Neural cell (in vitro differentiated cells): ENCODE results near the gene ITGA5. TPM values are rescaled to one million over a fixed set of nuclear protein-coding genes. Genes with fewer than 3 reads are reported as not detected.

ENCODE experiments used
- H2AFZ ChIP-seq: fragments of 200-600, 300-800 bp; sonication (generic), shearing (Covaris generic); 2 replicates; pipeline ENCODE4 v1.6.0; 2014; ENCODE audit warnings: low read depth, mild to moderate bottlenecking, antibody characterized with exemption, low read length, moderate library complexity
- H3F3A ChIP-seq: fragments of 200-600 bp; shearing (Covaris generic); 2 replicates; pipeline ENCODE4 v1.6.1; 2016; ENCODE audit warnings: mild to moderate bottlenecking, moderate library complexity, mixed read lengths, antibody characterized with exemption, low read length; ENCODE audit not compliant: insufficient read depth, poor library complexity, severe bottlenecking
- H3K27ac ChIP-seq: fragments of 200-600, 300-800 bp; sonication (generic), shearing (Covaris generic); 2 replicates; pipeline ENCODE4 v1.5.1; 2014; ENCODE audit warnings: mild to moderate bottlenecking, low read length, moderate library complexity
- H3K27me3 ChIP-seq: fragments of 300-800, 200-600 bp; sonication (generic), shearing (Covaris generic); 2 replicates; pipeline ENCODE4 v1.6.0; 2014; ENCODE audit warnings: mild to moderate bottlenecking, low read depth, low read length, moderate library complexity; ENCODE audit not compliant: insufficient read depth
- H3K36me3 ChIP-seq: fragments of 300-800, 200-600 bp; sonication (generic), shearing (Covaris generic); 2 replicates; pipeline ENCODE4 v1.5.1; 2014; ENCODE audit warnings: mild to moderate bottlenecking, antibody characterized with exemption, low read length, moderate library complexity; ENCODE audit not compliant: insufficient read depth
- H3K4me2 ChIP-seq: fragments of 300-800, 200-600 bp; sonication (generic), shearing (Covaris generic); 2 replicates; pipeline ENCODE4 v1.6.0; 2014; ENCODE audit warnings: mild to moderate bottlenecking, low read length
- H3K4me3 ChIP-seq: fragments of 300-800, 200-600 bp; sonication (generic), shearing (Covaris generic); 2 replicates; pipeline ENCODE4 v1.5.1; 2014; ENCODE audit warnings: mild to moderate bottlenecking, low read length, moderate library complexity
- H3K79me2 ChIP-seq: fragments of 200-600 bp; shearing (Covaris generic); replicated peaks from 2 replicates; pipeline ENCODE4 v1.6.0; 2014; ENCODE audit warnings: mild to moderate bottlenecking, low read length, moderate library complexity; ENCODE audit not compliant: insufficient read depth
- H3K9ac ChIP-seq: fragments of 300-800, 200-600 bp; sonication (generic), shearing (Covaris generic); 2 replicates; pipeline ENCODE4 v1.6.1; 2016; ENCODE audit warnings: mild to moderate bottlenecking, low read length, mixed read lengths
- H3K9me2 ChIP-seq: fragments of 200-600 bp; shearing (Covaris generic); 2 replicates; pipeline ENCODE4 v1.6.1; 2016; ENCODE audit warnings: mild to moderate bottlenecking, low read length, mixed read lengths; ENCODE audit not compliant: insufficient read depth
- H3K9me3 ChIP-seq: fragments of 200-600, 300-800 bp; sonication (generic), shearing (Covaris generic); 2 replicates; pipeline ENCODE4 v1.6.1; 2016; ENCODE audit warnings: mild to moderate bottlenecking, mixed run types, low read length, moderate library complexity, mixed read lengths
- H4K20me1 ChIP-seq: fragments of 200-600 bp; shearing (Covaris generic); 2 replicates; pipeline ENCODE4 v1.6.1; 2016; ENCODE audit warnings: mild to moderate bottlenecking, mixed run types; ENCODE audit not compliant: insufficient read depth
- EP300 ChIP-seq: fragments of 450-650 bp; conservative IDR thresholded peaks from 2 replicates; pipeline ENCODE4 v1.6.1; 2014; ENCODE audit warnings: antibody characterized with exemption, mild to moderate bottlenecking, moderate library complexity; ENCODE audit not compliant: poor library complexity, severe bottlenecking
- EZH2 ChIP-seq: fragments of 200-600, 300-800 bp; shearing (Covaris generic), sonication (generic); IDR thresholded peaks from 2 replicates; pipeline ENCODE4 v1.6.1; 2014; ENCODE audit warnings: antibody characterized with exemption, low read length, borderline replicate concordance, mild to moderate bottlenecking; ENCODE audit not compliant: insufficient read depth, poor library complexity, severe bottlenecking
- MXI1 ChIP-seq: fragments of 450-650 bp; conservative IDR thresholded peaks from 2 replicates; pipeline ENCODE4 v1.6.1; 2014; ENCODE audit warnings: antibody characterized with exemption, mild to moderate bottlenecking; ENCODE audit not compliant: poor library complexity, severe bottlenecking
- POLR2AphosphoS5 ChIP-seq: IDR thresholded peaks from 2 replicates; pipeline ENCODE4 v1.6.1; 2012
- RAD21 ChIP-seq: fragments of 450-650 bp; conservative IDR thresholded peaks from 2 replicates; pipeline ENCODE4 v1.6.1; 2014; ENCODE audit warnings: antibody characterized with exemption, mild to moderate bottlenecking, moderate library complexity
- SMC3 ChIP-seq: fragments of 450-650 bp; conservative IDR thresholded peaks from 2 replicates; pipeline ENCODE4 v1.6.1; 2014; ENCODE audit warnings: antibody characterized with exemption, mild to moderate bottlenecking, moderate library complexity; ENCODE audit not compliant: poor library complexity
- TAF1 ChIP-seq: IDR thresholded peaks from 2 replicates; pipeline ENCODE4 v1.6.1; 2012; ENCODE audit warnings: low read depth
- polyA plus RNA-seq: library from polyadenylated mRNA; depleted of rRNA; stranded (reverse); fragments of >200 nt; gene quantifications from 2 replicates; pipeline ENCODE4 v1.2.3, GENCODE V29; 2014
- TF ChIP-seq, protein P1 (sequence below): fragments of 450-650 bp; IDR thresholded peaks from 2 replicates; pipeline ENCODE4 v1.5.1; 2014; ENCODE audit warnings: antibody characterized with exemption, mild to moderate bottlenecking, moderate library complexity; ENCODE audit not compliant: poor library complexity, severe bottlenecking
- TF ChIP-seq, protein P2 (sequence below): IDR thresholded peaks from 2 replicates; pipeline ENCODE4 v1.6.1; 2012; ENCODE audit warnings: borderline replicate concordance

ITGA5 gene
- polyA plus RNA-seq, 1 donor from 2014 or later = not detected

DNA sequence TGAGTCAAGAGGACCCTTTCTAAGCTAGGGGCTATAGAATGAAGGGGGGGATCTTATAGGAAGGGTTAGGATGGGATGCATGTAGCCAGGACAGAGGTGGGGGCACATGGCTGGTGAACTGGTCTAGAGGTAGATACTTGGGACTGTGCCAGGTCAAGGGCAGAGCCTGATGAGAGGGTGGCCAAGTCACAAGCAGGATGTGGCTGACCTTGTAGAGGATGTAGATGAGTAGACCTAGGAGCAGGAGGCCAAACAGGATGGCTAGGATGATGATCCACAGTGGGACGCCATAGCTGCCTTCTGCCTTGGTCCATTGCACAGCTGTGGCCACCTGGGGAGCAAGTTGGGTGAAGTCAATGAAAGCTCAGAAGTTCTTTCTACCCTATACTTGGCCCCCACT, 21.9 kb downstream of the ITGA5 start:
- no peaks in the 10 kb centered on the region for H3K9me3 ChIP-seq
- no peak overlapping the region for H2AFZ ChIP-seq
- H3K9me2 ChIP-seq = no peaks in the 10 kb centered on the region
- no peaks in the 10 kb centered on the region for H3K79me2 ChIP-seq
- no peaks in the 10 kb centered on the region for H3K36me3 ChIP-seq
- TF ChIP-seq EZH2 (no peak), SMC3 (no peak), MXI1 (no peak), RAD21 (no peak), TAF1 (no peak), POLR2AphosphoS5 (no peak)
- no peaks in the 10 kb centered on the region for H4K20me1 ChIP-seq
- no peak overlapping the region for H3K9ac ChIP-seq
- H3K4me3 ChIP-seq = no peak overlapping the region
- H3K27me3 ChIP-seq = no peaks in the 10 kb centered on the region
- no peaks in the 10 kb centered on the region for H3F3A ChIP-seq
- H3K4me2 ChIP-seq = no peak overlapping the region
- no peak overlapping the region for H3K27ac ChIP-seq

DNA sequence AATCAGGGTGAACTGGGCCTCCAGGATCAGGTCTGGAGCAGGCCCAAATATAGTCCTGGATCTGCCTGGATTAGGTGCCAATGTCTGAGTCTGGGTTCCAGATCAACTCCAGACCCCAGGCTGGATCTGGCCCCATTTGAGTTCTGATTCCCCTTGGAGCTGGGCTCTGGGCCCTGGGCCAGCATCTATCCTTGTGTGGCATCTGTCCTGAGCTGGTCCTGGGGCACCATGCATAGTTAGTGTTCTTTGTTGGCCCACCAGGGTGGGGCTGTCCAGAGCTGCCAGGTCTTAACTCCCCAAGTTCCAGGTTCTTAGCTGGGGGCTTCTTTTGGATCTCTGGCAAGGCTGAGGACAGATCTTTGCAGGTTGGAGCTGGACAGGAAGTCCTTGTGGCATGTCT, 23.5 kb downstream of the ITGA5 start:
- no peaks in the 10 kb centered on the region for H4K20me1 ChIP-seq
- H3K4me3 ChIP-seq = no peak overlapping the region
- no peaks in the 10 kb centered on the region for H3K9me2 ChIP-seq
- H3K9ac ChIP-seq = no peak overlapping the region
- H3K9me3 ChIP-seq = no peaks in the 10 kb centered on the region
- H3K27me3 ChIP-seq = no peaks in the 10 kb centered on the region
- H3K4me2 ChIP-seq = no peak overlapping the region
- H3K79me2 ChIP-seq = no peaks in the 10 kb centered on the region
- H3F3A ChIP-seq = no peaks in the 10 kb centered on the region
- H3K27ac ChIP-seq = no peak overlapping the region
- no peak overlapping the region for H2AFZ ChIP-seq
- TF ChIP-seq, protein P1, sequence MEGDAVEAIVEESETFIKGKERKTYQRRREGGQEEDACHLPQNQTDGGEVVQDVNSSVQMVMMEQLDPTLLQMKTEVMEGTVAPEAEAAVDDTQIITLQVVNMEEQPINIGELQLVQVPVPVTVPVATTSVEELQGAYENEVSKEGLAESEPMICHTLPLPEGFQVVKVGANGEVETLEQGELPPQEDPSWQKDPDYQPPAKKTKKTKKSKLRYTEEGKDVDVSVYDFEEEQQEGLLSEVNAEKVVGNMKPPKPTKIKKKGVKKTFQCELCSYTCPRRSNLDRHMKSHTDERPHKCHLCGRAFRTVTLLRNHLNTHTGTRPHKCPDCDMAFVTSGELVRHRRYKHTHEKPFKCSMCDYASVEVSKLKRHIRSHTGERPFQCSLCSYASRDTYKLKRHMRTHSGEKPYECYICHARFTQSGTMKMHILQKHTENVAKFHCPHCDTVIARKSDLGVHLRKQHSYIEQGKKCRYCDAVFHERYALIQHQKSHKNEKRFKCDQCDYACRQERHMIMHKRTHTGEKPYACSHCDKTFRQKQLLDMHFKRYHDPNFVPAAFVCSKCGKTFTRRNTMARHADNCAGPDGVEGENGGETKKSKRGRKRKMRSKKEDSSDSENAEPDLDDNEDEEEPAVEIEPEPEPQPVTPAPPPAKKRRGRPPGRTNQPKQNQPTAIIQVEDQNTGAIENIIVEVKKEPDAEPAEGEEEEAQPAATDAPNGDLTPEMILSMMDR = no peak
- H3K36me3 ChIP-seq = no peaks in the 10 kb centered on the region

DNA sequence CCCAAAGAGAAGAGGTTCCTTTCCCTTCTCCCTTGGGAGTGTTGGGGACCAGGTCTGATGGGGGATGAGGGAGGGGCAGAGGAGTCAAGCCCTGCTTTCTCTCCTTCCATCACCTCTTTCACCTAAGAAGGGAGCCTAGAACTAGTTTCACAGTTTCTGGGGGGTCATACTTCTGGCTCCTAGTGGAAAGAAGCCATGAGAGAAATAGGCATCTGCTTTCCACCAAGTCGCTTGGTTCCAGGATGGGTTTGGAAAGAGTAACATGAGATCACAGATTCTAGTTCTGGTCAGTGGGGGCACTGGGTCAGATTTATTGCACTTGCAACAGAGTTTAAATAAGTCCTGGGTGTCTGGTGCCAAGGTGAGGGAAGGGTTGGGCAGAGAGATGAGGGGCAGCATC, 24.1 kb downstream of the ITGA5 start:
- no peaks in the 10 kb centered on the region for H3K79me2 ChIP-seq
- H3K9me3 ChIP-seq = no peaks in the 10 kb centered on the region
- no peak overlapping the region for H3K9ac ChIP-seq
- H3K27ac ChIP-seq = no peak overlapping the region
- no peaks in the 10 kb centered on the region for H3F3A ChIP-seq
- no peaks in the 10 kb centered on the region for H3K27me3 ChIP-seq
- no peak overlapping the region for H2AFZ ChIP-seq
- no peaks in the 10 kb centered on the region for H3K9me2 ChIP-seq
- no peak overlapping the region for H3K4me2 ChIP-seq
- H3K4me3 ChIP-seq = no peak overlapping the region
- no peaks in the 10 kb centered on the region for H4K20me1 ChIP-seq
- no peaks in the 10 kb centered on the region for H3K36me3 ChIP-seq
- TF ChIP-seq, protein P2, sequence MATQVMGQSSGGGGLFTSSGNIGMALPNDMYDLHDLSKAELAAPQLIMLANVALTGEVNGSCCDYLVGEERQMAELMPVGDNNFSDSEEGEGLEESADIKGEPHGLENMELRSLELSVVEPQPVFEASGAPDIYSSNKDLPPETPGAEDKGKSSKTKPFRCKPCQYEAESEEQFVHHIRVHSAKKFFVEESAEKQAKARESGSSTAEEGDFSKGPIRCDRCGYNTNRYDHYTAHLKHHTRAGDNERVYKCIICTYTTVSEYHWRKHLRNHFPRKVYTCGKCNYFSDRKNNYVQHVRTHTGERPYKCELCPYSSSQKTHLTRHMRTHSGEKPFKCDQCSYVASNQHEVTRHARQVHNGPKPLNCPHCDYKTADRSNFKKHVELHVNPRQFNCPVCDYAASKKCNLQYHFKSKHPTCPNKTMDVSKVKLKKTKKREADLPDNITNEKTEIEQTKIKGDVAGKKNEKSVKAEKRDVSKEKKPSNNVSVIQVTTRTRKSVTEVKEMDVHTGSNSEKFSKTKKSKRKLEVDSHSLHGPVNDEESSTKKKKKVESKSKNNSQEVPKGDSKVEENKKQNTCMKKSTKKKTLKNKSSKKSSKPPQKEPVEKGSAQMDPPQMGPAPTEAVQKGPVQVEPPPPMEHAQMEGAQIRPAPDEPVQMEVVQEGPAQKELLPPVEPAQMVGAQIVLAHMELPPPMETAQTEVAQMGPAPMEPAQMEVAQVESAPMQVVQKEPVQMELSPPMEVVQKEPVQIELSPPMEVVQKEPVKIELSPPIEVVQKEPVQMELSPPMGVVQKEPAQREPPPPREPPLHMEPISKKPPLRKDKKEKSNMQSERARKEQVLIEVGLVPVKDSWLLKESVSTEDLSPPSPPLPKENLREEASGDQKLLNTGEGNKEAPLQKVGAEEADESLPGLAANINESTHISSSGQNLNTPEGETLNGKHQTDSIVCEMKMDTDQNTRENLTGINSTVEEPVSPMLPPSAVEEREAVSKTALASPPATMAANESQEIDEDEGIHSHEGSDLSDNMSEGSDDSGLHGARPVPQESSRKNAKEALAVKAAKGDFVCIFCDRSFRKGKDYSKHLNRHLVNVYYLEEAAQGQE = no peak
- TF ChIP-seq, protein P1 = no peak
- no peak for TF ChIP-seq EP300
- no peak for TF ChIP-seq EZH2
- no peak for TF ChIP-seq POLR2AphosphoS5
- TF ChIP-seq TAF1 = no peak
